Muscle of arm (tissue), 12 donors: ENCODE data around the gene TNFRSF8. TPM values are rescaled to one million over a fixed set of nuclear protein-coding genes. Genes with fewer than 3 reads are reported as not detected.

ENCODE experiments used
- DNase-seq: peaks from one replicate; pipeline ENCODE4 v3.0.0-alpha.2; 2013
- polyA plus RNA-seq, 12 donors: library from polyadenylated mRNA; unstranded; fragments of 120-200 nt; gene quantifications; one replicate each; pipeline ENCODE4 v1.2.1, GENCODE V29; 2013; ENCODE audit not compliant: insufficient read length in 12 of 12

The TNFRSF8 gene
- polyA plus RNA-seq, 12 donors: 0.10 to 0.33 (median 0.22) TPM; not detected in 3

DNA sequence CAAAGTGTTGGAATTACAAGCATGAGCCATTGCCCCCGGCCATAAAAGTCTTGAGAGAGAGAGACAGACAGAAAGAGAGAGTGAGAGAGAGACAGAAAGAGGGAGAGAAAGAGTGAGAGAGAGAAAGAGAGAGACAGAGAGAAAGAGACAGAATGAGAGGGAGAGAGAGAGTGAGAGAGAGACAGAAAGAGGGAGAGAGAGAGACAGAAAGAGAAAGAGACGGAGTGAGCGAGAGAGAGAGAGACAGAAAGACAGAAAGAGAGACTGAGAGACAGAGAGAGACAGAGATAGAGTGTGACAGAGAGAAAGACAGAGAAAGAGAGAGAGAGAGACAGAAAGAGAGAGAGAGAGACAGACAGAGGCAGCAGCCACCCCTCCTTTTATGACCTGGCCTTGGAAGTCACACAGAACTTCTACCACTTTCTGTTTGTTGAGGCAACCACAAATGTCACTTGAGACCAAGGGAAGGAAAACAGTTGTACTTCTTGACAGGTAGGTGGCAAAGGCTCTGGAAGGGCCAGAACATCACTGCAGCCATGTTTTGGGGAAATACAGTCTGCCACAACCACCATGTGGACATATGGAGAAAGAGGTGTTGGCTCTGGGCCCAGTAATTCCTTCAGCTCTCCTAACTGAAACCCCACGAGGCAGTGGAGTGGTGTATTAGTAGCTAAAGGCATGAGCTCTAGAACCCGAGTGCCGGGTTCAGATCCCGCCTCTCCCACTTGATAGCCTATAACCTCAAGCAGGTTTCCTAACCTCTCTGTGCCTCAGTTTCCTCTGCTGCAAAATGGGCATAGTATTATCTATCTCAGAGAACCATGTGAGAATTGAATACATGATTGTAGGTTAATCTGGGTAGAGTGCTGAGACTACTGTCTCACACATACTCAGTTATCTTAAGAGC is 50.6 kb downstream of the TNFRSF8 start:
- no peak for DNase-seq

DNA sequence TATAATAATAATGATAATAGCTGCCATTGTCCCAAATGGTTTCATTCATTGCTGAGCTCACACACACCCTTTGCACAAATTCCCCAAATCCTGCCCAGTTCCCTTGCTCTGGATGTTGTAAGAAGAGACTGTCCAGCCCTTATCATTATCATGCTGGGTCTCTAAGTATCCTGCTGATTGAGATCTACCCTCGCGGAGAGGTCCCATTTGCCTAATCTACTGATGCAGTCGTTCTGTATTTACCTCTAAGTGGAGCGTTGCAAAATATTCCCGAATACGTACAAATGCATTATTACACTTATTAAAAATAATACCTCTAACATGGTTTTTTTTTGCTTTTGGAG is 51.2 kb downstream of the TNFRSF8 start:
- DNase-seq: no peak

DNA sequence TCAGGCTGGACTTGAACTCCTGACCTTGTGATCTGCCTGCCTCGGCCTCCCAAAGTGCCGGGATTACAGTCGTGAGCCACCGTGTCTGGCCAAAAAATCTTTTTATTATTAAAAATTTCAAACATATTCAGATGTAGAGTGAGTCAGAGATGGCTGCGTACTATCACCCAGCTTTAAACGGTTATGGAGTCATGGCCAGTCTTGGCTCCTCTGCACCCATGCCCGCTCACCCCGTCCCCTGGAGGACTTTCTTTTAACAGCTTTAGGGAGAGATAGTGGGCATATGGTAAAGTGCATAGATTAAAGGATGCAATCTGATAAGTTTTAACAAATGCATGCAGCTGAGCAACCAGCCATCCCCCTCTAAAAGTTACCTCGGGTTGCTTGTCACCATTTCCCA is 51.8 kb downstream of the TNFRSF8 start:
- no peak for DNase-seq

DNA sequence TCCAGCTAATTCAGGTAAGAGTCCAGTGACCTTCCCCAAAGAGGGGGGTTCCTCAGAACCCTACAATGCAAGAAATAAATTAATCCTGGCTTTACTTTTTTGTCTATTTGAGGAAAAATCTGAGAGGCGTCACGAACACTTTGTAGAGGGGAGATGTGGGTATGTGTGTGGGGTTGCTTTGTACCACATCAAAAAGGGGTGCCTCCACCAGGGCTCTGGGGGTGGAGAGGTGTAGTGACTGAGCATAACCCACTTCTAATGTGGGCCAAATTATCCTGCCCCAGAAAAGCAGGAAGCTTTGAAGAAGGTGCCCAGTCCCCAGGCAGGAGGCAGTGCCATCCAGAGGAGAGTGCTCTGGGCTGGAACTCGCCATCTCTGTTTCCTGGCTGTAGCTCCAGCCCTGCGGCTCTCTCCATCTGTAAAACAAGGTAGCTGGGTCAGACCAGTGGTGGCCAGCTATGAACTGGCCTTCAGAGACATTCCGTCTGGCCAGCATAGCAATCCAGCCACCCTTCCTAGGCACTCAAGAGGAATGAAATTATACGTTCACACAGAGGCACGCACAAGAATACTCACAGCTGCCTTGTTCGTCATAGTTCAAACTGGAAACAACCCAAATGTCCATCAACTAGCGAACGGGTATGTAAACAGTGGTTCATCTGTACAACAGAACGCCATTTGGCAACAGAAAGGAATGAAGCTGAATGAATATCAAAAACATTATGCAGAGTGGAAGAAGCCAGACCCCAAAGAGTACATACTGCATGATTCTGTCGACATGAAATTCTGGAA is 58.3 kb downstream of the TNFRSF8 start:
- no peak for DNase-seq

DNA sequence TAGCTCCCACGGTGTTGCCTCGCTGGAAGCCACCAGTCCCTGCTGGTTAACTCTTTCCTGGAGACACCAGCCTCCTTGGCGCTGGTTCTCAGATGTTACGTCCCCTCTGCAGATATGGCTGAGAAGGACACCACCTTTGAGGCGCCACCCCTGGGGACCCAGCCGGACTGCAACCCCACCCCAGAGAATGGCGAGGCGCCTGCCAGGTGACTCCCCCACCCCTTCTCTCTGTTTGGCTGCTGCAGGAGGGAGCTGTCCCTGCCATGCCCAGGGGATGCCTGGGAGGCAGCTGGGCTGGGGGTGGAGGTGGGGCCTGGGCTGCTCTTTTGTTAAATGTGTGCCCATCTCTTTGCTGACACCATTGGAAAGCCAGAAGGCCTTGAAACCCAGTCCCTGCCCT is 60.1 kb downstream of the TNFRSF8 start:
- no peak for DNase-seq

DNA sequence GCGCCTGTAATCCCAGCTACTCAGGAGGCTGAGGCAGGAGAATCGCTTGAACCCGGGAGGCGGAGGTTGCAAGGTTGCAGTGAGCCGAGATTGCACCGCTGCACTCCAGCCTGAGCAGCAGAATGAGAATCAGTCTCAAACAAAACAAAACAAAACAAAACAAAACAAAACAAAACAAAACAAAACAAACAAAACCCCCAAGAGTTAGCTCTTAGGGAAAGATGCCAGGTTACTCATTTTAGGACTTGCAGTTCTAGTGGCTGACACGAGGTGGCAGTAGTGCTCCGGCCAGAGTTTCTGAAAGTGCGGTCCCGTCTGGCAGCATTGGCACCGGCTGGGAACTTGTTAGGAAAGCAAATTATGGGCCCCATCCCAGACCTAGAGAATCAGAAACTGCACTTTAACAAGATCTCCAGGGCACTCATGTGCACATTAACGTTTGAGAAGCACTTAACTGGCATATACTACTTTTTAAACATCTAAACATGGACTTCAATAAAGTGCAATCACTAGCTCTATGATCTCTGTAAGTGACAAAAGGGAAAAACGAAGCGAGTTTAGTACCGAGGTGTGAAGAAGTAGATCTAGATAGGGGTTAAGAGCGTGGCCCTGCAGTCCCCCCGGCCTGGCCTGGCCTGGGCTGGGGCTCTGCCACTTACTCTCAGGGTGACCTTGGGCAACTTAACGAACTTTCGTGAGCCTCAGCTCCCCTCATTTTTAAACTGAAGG is 61.8 kb downstream of the TNFRSF8 start:
- peak; percentile 75 for DNase-seq

DNA sequence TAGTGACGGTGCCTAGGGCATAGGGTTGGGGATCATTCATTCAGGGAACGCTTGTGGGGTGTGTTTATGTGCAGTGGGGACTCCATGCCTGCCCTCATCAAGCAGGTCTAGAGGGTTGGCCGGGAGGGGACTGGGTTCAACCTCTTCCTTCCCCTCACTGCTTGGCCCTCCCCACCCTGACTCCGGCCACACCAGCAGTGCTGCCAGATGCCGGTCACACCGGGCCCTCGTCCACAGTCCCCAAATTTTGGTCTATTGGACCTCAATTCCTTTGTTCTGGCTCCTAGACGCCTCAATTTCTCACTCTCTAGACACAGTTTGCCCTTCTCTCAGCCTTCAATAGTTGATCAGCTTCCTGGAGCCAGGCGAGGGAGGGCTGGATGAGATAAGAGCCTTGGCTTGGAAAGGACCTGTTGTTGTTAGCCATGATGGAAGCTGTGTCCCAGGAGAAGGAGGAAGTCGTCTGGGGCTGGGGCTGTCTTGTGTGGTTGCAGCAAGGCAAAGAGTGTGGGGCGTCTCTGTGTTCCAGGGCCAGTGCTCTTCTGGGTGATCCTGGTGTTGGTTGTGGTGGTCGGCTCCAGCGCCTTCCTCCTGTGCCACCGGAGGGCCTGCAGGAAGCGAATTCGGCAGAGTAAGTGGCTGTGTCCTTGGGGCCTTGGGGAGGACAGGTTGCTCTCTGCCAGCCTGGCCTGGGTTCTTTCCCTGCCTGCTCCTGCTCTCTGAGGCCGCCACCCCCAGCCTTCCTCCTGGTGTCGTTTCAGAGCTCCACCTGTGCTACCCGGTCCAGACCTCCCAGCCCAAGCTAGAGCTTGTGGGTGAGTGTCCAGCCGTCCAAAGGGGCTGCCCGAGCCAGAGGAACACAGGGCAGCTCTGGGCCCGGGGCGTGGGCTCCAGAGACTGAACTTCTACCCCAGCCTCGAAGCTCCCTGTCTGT is 62.6 kb downstream of the TNFRSF8 start:
- DNase-seq: no peak

DNA sequence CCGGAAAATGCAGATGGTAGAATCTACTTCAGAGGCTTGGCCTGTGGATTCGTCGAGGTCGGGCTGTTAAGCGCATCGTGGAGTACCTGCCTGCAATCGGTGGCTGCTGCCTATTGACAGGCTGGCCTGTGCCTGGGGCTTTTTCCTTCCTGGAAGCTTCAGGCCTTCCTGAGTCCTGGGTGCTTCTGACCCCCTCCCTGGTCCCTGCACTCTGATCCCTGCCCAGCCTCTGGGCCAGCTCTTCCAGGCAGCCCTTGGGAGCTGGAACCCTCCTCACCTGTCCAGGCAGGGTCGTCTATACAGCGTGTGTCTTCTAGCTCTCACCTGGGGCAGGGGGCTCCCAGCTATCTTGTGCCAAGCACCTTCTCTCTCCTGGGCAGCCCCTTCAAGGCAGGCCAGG is 63.7 kb downstream of the TNFRSF8 start:
- DNase-seq: no peak

DNA sequence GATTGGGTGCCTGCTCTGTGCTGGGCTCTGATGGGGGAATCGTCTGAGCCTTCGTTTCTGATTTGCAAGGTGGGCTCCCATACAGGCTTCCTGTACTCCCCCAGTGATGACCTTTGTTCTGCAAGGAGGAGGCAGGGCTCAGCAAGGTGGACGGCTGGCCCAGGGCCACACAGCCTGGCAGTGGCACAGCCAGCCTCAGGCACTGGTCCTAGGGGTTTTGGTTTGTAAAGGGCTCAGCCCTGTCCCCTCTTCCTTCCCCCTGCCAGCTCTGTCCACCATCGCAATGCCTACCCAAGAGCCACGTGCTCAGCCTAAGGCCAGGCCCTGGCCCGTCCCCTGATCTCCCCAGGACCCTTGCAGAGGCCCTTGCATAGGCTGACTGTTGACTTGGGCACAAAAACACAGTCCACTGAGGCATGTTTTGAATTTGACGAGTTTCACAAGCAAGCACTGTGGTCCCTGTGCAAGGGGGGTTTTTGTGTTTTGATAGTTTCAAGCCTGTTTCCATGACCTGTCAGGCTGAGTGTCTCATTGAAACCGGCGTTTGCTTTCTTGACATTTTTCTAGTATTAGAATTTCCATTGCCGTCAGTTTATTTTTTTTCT is 64.2 kb downstream of the TNFRSF8 start:
- no peak for DNase-seq

DNA sequence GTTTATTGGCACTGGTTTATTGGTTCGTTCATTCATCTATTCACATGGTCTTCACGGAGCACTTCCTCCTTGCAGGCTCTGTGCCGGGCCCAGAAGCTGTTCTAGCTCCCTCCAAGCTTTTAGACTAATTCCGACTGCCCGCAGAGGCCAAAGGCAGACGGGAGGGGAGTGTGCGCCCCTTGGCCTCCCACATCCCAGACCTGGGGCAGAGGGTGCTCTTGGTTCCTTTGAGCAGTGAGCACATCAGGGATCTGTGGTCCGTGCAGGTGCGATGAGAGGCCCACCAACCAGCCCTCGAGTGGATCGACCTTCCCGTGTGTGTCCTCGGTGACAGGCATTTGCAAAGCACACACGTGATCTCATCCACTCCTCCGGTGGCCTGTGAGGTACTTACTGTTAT is 65.0 kb downstream of the TNFRSF8 start:
- no peak for DNase-seq

DNA sequence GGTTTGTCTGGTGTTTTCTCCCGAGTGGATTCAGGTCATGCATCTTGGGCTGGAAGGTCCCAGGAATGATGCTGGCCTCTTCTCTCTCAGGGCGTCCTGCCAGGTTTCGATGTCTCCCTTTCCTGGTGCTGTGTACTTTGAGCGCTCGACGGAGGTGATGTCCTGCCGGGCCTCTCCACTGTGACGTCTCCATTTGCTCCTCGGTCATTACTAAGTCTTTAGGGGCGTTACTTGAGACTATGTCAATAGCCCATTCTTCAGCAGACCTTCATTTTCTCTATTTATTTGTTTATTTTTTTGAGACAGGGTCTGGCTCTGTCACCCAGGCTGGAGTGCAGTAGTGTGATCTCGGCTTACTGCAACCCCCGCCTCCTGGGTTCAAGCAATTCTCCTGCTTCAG is 66.5 kb downstream of the TNFRSF8 start:
- DNase-seq: no peak

DNA sequence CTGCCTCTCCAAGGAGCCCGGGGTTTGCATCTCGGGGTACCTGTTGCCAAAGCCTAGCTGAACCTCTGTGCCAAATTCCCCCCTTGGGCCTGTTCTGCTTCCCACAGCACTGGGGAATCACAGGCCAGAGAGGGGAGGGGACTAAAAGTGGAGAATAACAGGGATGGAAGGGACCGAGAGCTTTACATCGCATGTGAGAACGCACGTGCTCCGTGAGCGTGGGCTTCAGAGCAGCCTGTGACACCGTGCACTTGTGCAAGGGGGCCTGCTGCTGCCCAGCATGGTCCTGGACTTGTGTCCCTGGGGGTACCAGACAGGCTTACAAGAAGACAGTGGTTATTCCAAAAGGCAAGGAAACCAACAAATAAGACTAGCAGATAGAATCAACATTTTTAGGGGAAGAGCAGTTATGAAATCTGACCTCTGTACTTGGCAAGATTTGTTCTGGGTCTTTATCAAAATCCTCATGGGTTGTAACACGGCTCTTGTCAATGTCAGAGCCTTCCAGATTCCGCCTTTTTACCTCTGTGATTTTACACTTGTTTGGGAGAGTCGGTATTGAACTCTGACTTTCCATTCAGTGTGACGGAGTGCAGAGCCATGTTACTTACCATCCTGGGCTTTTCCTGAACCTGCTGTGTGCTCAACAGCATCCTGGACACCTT is 67.5 kb downstream of the TNFRSF8 start:
- no peak for DNase-seq

DNA sequence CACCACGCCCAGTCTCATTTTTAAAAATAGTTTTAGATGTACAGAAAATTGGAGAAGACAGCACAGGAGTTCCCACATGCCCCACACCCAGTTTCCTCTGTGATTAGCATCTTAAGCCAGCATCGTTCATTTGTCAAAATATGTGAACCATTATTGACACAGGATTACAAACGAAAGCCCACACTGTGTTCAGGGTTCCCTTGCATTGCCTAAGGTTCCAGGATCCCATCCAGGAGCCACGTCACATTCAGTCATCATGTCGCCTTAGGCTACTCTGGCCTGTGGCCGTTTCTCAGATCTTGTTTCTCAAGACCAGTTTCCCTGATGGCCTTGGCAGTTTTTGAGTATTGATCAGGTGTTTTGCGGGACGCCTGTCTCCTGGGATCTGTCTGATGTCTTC is 69.0 kb downstream of the TNFRSF8 start:
- no peak for DNase-seq

DNA sequence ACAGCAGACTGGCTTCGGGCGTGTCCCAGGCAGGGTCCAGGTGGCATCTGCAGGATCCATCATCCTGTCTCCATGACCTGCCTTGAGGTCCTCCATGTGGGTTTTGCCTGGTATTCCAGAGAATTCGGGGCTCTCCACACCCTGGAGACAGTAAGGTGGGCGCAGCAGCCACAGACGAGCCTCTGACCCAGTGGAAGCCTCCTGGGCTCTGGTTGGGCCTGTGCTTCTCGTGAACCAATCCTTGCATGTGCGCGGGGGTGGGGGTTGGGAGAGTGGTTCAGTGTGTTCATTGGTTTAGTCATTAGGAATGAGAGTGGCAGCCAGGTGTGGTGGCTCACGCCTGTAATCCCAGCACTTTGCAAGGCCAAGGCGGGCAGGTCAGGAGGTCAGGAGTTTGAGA is 71.6 kb downstream of the TNFRSF8 start:
- DNase-seq: no peak

DNA sequence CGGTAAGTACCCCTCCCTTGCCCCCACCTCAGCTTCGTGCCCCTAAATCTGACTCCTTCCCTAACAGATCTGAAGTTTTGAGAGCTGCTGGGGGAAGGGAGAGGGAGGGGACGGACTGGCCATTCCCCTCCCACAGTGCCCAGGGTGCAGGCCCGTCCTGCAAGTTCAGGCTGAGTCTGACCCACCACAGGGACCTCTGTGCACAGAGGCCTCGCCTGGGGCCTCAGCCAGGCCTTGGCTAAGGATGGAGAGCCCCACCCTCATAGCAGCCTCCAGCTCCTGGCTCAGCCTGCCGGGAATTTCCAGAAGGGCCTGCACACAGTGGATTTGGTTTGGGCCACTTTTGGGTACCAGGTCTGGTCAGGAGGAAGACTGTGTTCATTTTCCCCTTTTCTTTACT is 72.5 kb downstream of the TNFRSF8 start:
- no peak for DNase-seq

DNA sequence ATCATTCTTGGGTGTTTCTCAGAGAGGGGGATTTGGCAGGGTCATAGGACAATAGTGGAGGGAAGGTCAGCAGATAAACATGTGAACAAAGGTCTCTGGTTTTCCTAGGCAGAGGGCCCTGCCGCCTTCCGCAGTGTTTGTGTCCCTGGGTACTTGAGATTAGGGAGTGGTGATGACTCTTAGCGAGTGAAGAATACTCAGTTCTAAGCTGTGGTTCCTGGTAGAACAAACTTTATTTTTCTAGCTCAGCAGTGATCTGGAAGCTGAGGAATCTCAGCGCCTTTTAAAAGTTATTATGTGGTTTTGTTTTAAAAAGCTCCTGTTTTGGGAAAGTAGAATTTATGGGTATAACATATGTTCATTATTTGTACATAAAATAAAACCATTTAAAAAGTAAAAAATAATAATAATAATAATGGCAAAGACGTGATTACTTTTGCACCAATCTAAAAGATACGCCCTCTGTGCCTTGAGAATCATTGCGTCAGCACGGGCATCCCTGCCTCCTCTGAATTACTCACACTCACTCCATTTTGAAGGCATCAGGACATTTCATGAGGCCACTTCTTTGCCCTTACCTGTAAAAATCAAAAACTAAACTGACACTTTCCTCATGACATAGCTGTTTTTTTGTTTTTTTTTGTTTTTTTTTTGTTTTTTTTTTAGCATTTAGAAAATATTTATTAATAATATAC is 74.0 kb downstream of the TNFRSF8 start:
- DNase-seq: no peak

DNA sequence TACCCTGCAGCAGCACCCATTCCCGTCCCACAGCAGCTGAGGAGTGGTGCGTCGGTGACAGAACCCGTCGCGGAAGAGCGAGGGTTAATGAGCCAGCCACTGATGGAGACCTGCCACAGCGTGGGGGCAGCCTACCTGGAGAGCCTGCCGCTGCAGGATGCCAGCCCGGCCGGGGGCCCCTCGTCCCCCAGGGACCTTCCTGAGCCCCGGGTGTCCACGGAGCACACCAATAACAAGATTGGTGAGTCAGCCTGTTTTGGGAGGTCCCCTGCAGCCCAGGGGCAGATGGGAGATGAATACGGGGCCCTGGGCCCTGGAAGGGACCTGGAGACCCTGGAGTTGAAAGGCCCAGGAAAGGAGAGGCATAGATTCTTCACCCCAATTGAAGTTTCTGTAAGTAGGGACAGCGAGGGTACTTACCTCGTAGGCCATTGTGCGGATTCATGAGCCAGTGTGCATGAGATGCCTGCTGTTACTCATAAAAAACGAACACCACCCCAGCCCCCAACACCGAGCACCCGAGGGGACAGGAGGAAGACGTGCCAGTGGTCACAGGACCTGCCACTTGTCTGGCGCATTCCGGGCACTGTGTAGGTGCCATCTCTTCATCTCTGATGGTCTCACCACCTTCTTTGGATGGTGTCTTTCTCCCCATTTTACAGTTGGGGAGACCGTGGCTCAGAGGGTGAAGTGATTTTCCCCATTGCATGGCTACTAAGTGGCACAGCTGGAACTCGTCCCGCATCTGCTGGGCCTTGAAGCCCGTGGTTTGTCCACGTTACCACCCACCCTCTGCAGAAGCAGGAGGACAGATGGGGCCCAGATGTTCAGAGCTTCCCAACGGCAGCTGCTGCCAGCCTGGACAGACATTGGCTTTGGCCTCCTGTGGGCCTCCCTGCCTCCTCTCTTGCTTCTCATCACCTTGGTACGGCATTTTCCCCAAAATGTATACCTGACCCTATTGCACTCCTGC is 75.4 kb downstream of the TNFRSF8 start:
- DNase-seq: no peak

DNA sequence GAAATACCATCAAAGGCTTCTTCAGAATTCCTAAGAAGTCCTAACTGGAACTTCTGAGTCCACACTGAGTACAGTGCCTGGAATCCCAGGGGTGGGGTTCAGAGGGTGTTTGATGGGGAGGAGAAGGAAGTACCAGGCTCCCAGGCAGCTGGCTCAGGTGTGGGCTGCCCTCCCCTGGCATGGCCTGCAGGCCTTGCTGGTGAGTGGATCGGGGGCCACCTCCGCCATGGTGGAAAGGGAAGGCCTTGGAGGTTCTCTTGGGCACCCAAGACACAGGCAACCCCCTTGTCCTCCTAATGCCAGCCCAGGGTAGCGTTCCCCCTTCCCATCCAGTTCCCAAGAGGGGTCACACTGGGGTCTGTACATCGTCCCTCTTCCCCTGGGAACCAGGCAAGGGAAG is 76.9 kb downstream of the TNFRSF8 start:
- DNase-seq: no peak
